Fibroblast of the aortic adventitia (primary cell): ENCODE measurements around the gene EHBP1L1. TPM values are rescaled to one million over a fixed set of nuclear protein-coding genes. Genes with fewer than 3 reads are reported as not detected.
A peak's percentile ranks its signal among the peaks of the same experiment; 100 is the strongest.

ENCODE experiments used
- DNase-seq: peaks from one replicate; pipeline ENCODE4 v3.0.0-alpha.2; 2010; ENCODE audit warnings: low read depth
- H3K4me3 ChIP-seq: 2 replicates; pipeline ENCODE4 v1.5.1; 2011; ENCODE audit warnings: low read depth, mild to moderate bottlenecking, control low read depth, low read length, moderate library complexity
- total RNA-seq: library from RNA; depleted of rRNA; stranded (reverse); fragments of >200 nt; gene quantifications from 2 replicates; pipeline ENCODE4 v1.2.3, GENCODE V29; 2012; ENCODE audit warnings: low replicate concordance
- TF ChIP-seq, protein P1 (sequence below): IDR thresholded peaks from 2 replicates; pipeline ENCODE4 v1.5.1; 2011; ENCODE audit warnings: mild to moderate bottlenecking, low read length, control low read depth, inconsistent platforms; ENCODE audit not compliant: insufficient read depth

The EHBP1L1 gene
- total RNA-seq, 1 donor: 52.2 TPM

DNA sequence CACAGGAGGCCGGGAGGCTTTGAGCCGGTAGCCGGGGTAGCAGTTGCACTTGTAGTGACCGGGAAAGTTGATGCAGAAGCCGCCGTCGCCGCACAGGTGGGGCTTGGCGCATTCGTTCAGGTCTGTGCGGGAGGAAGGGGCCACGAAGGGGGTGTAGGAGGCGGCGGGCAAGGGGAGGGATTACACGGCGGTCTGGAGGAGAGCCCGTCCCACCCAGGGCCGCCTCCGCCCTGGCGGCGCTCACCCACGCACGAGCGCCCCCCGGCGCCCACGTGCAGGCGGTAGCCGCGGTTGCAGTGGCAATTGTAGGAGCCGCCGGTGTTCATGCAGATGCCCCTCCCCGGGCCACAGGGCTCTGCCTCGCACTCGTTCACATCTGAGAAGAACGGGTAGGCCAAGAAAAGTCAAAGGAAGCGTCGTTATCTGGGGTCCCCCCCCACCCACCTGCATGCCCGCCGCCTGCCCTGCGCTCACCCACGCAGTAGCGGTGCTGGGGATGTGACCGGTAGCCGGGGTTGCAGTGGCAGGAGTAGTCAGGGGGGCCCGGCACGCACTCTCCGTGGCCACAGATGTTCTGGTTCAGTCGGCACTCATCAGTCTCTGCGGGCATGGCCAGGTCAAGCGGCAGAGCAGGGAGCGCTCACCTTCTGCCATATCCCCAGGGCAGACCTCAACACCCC is 28.3 kb upstream of the EHBP1L1 start:
- TF ChIP-seq, protein P1, sequence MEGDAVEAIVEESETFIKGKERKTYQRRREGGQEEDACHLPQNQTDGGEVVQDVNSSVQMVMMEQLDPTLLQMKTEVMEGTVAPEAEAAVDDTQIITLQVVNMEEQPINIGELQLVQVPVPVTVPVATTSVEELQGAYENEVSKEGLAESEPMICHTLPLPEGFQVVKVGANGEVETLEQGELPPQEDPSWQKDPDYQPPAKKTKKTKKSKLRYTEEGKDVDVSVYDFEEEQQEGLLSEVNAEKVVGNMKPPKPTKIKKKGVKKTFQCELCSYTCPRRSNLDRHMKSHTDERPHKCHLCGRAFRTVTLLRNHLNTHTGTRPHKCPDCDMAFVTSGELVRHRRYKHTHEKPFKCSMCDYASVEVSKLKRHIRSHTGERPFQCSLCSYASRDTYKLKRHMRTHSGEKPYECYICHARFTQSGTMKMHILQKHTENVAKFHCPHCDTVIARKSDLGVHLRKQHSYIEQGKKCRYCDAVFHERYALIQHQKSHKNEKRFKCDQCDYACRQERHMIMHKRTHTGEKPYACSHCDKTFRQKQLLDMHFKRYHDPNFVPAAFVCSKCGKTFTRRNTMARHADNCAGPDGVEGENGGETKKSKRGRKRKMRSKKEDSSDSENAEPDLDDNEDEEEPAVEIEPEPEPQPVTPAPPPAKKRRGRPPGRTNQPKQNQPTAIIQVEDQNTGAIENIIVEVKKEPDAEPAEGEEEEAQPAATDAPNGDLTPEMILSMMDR: no peak

DNA sequence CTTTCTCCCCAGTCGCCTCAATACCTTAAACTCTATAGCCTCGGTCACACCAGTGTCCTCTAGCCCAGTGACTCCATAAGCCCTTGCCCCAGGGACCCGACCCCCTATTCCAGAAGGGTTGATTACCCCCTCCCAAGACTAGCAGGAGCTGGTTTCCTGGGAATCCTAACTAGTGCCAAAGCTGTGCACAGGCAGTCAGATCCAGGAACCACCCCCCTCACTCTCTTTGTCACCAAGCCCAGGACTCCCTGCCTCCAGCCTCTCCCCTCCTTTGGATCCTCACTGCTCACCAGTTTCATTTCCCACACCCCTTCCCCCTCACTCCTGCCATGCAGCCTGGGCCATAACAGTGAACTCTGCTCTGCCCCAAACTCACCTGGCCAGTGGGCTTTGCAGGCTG is 27.5 kb upstream of the EHBP1L1 start:
- TF ChIP-seq, protein P1: no peak
- no peak overlapping the region for H3K4me3 ChIP-seq
- DNase-seq: no peak

More for the DNA sequence above, 28.3 kb upstream of the EHBP1L1 start:
- no peak for DNase-seq
- H3K4me3 ChIP-seq: no peak overlapping the region

DNA sequence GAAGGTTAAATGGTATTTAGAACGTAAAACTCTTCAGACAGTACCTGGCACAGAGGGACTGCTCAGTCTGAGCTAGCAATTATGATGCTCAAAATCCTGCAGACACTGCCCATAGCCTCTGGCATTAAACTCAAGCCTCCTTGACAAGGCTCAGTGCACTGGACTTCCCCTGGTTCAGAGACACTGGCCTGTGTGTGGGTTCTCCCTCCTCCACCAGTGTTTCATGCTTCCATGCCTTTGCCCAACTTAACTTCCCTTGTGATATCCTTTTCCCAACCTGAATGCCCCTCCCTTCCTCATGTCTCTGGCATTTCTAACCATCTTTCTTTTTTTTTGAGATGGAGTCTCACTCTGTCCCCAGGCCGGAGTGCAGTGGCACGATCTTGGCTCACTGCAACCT is 26.8 kb upstream of the EHBP1L1 start:
- TF ChIP-seq, protein P1: no peak
- no peak for DNase-seq
- H3K4me3 ChIP-seq: no peak overlapping the region

DNA sequence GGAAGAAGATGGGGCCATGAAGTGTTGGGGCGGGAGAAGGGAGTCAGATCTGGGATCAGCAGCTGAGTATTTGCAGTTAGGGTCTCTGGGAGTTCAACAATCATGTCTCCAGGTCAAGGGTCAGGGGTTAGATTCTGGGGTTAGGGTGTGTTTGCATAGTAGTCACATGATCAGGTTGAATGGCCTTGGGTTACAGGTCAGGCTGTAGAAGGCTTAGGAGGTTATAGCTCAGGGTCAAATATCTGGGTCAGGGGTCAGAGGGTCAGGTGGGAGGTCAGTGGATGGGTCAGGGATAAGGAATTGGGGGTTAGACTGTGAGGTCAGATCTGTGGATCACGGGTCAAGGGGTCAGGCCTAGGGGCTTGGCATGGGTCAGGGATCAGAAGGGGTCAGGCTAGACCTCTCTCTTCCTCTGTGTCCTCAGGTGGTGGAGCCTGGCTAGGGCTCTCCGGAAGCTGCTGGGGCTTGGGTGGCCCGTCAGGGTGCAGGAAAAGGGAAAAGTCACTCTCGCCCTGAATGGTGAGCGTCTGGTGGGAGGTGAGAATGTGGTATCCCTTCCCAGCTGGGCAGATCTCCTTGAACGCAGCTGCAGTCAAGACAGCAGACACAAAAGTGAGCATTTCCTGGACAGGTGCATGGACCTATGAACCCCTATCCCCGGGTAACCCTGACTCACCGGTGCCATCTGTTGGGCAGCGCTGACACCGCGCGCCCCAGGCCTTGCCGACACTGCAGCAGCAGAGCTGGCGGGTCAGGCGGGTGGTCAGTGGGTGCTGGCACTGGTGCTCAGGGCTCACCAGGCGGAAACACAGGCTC is 24.1 kb upstream of the EHBP1L1 start:
- DNase-seq: no peak
- TF ChIP-seq, protein P1: peak; percentile 39
- H3K4me3 ChIP-seq: no peak overlapping the region

DNA sequence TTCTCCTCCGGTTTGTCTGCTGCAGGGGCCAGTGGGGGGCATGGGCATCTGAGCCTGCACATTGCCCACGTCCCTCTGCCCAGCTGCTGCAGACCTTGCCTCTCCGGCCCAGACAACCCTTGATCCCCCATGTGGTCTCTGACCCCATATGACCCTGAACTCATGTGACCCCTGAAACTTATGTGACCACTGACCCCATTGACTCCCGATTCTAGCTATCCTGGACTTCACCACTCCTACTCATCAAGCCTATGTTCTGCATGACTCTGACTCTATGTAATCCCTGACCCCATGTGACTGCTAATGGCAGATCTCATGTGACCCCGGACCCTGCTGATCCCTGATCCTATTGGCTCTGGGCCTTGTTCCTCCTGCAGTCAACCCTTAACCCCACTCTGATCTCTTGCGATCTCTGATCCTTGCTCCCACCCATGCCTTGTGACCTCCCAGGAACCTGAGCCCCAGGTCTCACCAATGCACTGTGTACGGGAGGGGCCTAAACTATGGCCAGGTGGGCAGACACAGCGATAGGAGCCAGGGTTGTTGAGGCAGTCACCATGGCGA is 23.4 kb upstream of the EHBP1L1 start:
- no peak for DNase-seq
- H3K4me3 ChIP-seq: no peak overlapping the region
- TF ChIP-seq, protein P1: no peak

DNA sequence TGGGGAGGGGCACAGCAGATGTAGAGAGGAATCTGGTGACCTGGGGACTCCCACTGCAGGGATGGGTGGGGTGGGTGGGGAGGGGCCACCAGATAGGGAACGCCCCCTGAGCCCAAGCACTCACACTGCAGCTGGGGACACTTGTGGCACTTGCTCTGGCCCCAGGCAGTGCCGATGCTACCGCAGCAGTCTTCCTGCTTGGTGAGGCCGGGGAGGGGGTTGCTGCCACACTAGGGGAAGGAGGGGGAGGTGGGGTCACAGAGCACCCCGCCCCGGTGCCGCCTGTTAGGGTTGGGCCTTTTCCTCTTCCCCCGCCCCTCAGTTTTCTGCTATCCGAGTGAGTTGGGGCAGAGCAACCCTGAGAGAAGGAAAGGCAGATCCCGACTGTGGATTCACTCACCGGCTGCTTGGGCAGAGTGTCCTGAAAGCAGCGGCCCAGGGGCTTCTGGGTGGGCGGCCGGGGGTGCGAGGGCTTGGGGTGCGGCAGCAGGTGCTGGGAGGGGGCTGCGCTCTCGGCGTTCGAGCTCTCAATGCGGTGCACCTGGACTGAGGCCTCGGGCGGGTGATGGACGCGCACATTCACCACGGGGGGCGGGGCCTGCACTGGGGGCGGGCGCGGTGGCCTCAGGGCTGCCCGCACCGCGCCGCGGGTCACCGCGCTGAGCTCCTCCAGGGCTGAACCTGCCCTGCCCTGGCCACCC is 22.4 kb upstream of the EHBP1L1 start:
- H3K4me3 ChIP-seq: no peak overlapping the region
- TF ChIP-seq, protein P1: no peak
- DNase-seq: no peak
